GM12892 (cell line): ENCODE data around the gene CDH4.

Source experiments
- DNase-seq: peaks from one replicate; pipeline ENCODE4 v3.0.0; 2011; ENCODE audit not compliant: insufficient read length
- FAIRE-seq: peaks from 2 replicates; lab custom pipeline; 2011; peaks lifted over from hg19 to GRCh38; lab: Jason Lieb, UNC
- POLR2A ChIP-seq: IDR thresholded peaks from 2 replicates; pipeline ENCODE4 v1.6.1; 2011; ENCODE audit warnings: low read depth, low read length, control low read depth
- POLR2AphosphoS5 ChIP-seq: IDR thresholded peaks from 2 replicates; pipeline ENCODE4 v1.6.1; 2011; ENCODE audit warnings: low read depth, low read length, control low read depth
- TAF1 ChIP-seq: IDR thresholded peaks from 2 replicates; pipeline ENCODE4 v1.6.1; 2011; ENCODE audit warnings: low read depth, mild to moderate bottlenecking, control low read depth, low read length, borderline replicate concordance

The CDH4 gene

DNA sequence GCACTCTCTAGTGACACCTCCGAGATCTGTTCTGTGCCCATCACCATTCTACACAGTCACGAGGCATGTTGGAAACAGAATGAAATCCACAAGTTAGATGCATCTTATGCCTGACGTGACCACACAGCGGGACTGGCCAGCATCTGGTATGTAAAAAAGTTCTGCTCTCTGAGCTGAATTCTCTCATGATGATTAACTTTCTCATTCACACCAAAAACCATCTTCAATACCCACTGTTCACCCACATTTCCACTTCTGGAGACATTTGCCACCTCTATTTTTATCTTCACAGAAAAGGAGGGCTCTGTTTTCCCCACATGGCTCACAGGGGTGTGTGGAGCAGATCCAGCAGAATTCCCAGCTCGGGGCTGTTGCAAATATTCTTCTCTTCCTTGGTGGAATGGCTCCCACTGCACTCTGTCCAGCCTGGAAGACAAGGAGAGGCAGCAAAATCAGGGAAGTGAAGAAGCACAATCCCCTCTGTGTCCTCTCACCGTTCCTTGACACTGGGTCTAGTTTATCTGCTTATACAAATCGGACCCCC is 510.2 kb downstream of the CDH4 start:
- FAIRE-seq, result no peak
- no peak for DNase-seq
- TF ChIP-seq TAF1, result no peak
- TF ChIP-seq POLR2A, result no peak
- TF ChIP-seq POLR2AphosphoS5, result no peak

GRCh38 chr20:61762886-61763739 is 511.1 kb downstream of the CDH4 start:
- FAIRE-seq, result no peak
- no peak for TF ChIP-seq POLR2A
- TF ChIP-seq TAF1, result no peak
- TF ChIP-seq POLR2AphosphoS5, result no peak
- DNase-seq, result no peak

- FAIRE-seq, result no peak
- TF ChIP-seq TAF1 (no peak), POLR2A (no peak), POLR2AphosphoS5 (no peak)
Measured at GRCh38 chr20:61763740-61764400, 511.8 kb downstream of the CDH4 start.

GRCh38 chr20:61764471-61765025 is 512.5 kb downstream of the CDH4 start:
- FAIRE-seq (no peak), DNase-seq (no peak)
- no peak for TF ChIP-seq TAF1
- TF ChIP-seq POLR2A, result no peak
- no peak for TF ChIP-seq POLR2AphosphoS5

More at GRCh38 chr20:61763740-61764400, 511.8 kb downstream of the CDH4 start:
- no peak for DNase-seq

- TF ChIP-seq POLR2AphosphoS5 (no peak), POLR2A (no peak), TAF1 (no peak)
- DNase-seq, result no peak
- FAIRE-seq, result no peak
Measured at GRCh38 chr20:61765081-61765870, 513.2 kb downstream of the CDH4 start.

GRCh38 chr20:61765871-61766654 is 514.0 kb downstream of the CDH4 start:
- no peak for DNase-seq
- TF ChIP-seq POLR2A (no peak), POLR2AphosphoS5 (no peak), TAF1 (no peak)
- no peak for FAIRE-seq

GRCh38 chr20:61766921-61767610 is 515.0 kb downstream of the CDH4 start:
- FAIRE-seq, result no peak
- TF ChIP-seq TAF1 (no peak), POLR2AphosphoS5 (no peak), POLR2A (no peak)
- no peak for DNase-seq

DNA sequence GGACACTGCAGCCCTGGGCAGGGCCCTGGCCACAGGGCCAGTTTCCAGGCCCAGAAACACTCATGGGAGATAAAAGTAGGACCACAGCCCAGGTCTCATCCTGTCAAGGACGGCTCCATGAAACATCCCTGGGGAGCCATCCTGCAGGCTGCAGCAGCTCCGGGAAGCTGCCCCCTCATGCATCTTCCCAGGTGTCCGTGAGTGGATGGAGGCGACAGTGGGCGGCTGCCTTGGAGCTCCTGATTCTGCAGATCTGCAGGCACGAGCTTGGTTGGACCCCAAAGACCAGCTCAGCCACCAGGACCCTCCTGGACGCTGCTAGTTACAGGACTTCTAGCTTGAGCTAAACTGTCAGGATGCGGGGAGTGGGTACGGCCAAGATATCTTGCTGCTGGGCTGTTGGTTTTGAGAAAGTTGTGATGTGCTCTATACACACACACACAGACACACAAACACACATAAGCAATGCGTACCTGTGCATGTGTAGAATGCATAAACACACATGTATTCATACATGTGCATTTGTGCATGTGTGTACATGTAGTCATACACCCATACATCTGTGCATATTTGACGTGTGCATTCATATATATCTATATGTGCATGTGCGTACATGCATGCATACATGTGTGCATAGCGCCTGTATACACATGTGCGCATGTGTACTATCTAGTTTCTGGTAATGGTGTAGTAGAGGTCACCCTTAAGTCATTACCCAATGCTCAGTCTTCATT is 515.9 kb downstream of the CDH4 start:
- no peak for DNase-seq
- FAIRE-seq, result no peak
- no peak for TF ChIP-seq POLR2A
- TF ChIP-seq TAF1, result no peak
- TF ChIP-seq POLR2AphosphoS5, result no peak

GRCh38 chr20:61768571-61769285 is 516.7 kb downstream of the CDH4 start:
- TF ChIP-seq POLR2AphosphoS5 (no peak), TAF1 (no peak), POLR2A (no peak)
- no peak for FAIRE-seq
- no peak for DNase-seq
